PC-3 (cell line): Measurements from ENCODE around the gene PRICKLE4. TPM values are rescaled to one million over a fixed set of nuclear protein-coding genes. Genes with fewer than 3 reads are reported as not detected.
"Not testable (repeated sequence)": the region's sequence is repeated elsewhere in the genome, so short reads cannot be mapped to it uniquely, and the experiment has no call there.

Source experiments
- ATAC-seq: fragments of 200-7000 bp; cut with Tn5 transposase; 2 replicates; pipeline ENCODE4 v1.9.1; 2020; ENCODE audit warnings: mild to moderate bottlenecking, moderate library complexity
- BruUV-seq: library from RNA; stranded (reverse); fragments of 400-500 nt; replicated peaks from 2 replicates; lab custom pipeline; 2021; lab: Mats Ljungman, UMichigan
- CTCF ChIA-PET: fragments of 300-600 bp; sonication (Branson Sonifier 250); formaldehyde crosslinking; loops from one replicate; lab custom pipeline; 2022; ENCODE audit warnings: antibody characterized with exemption; lab: Charles Lee
- POLR2A ChIA-PET: fragments of 300-600 bp; sonication (Branson Sonifier 250); formaldehyde crosslinking; loops from one replicate; lab custom pipeline; 2022; ENCODE audit warnings: antibody characterized with exemption; ENCODE audit not compliant: unreplicated experiment; lab: Charles Lee
- DNase-seq: peaks from one replicate; pipeline ENCODE4 v3.0.0-alpha.2; 2015
- H2AFZ ChIP-seq: fragments of 300-600 bp; sonication (generic); 2 replicates; pipeline ENCODE4 v1.6.0; 2016; ENCODE audit warnings: antibody characterized with exemption, low read length
- H3F3A ChIP-seq: fragments of 300-600 bp; sonication (generic); one replicate; pipeline ENCODE4 v1.6.0; 2017; ENCODE audit warnings: antibody characterized with exemption, low read length, control low read depth, mild to moderate bottlenecking; ENCODE audit not compliant: unreplicated experiment
- H3K27ac ChIP-seq: fragments of 300-600 bp; sonication (generic); 2 replicates; pipeline ENCODE4 v1.5.1; 2016; ENCODE audit warnings: mild to moderate bottlenecking, low read length
- H3K27me3 ChIP-seq: fragments of 300-600 bp; sonication (generic); 2 replicates; pipeline ENCODE4 v1.6.1; 2016; ENCODE audit warnings: low read length, mixed read lengths
- H3K36me3 ChIP-seq: fragments of 300-600 bp; sonication (generic); 2 replicates; pipeline ENCODE4 v1.6.1; 2016; ENCODE audit warnings: low read depth, mixed run types, low read length, mixed read lengths
- H3K4me1 ChIP-seq: fragments of 300-600 bp; sonication (generic); 2 replicates; pipeline ENCODE4 v1.5.1; 2016; ENCODE audit warnings: low read length; ENCODE audit not compliant: insufficient read depth
- H3K4me2 ChIP-seq: fragments of 300-600 bp; sonication (generic); 2 replicates; pipeline ENCODE4 v1.6.0; 2016; ENCODE audit warnings: low read length
- H3K4me3 ChIP-seq: fragments of 300-600 bp; sonication (generic); 2 replicates; pipeline ENCODE4 v1.5.1; 2016; ENCODE audit warnings: mild to moderate bottlenecking, low read length, mixed read lengths
- H3K79me2 ChIP-seq: fragments of 300-600 bp; sonication (generic); 2 replicates; pipeline ENCODE4 v1.6.1; 2017; ENCODE audit warnings: low read length, mixed read lengths
- H3K9ac ChIP-seq: fragments of 300-600 bp; sonication (generic); 2 replicates; pipeline ENCODE4 v1.6.0; 2016; ENCODE audit warnings: mild to moderate bottlenecking, low read length
- H3K9me2 ChIP-seq: fragments of 300-600 bp; sonication (generic); replicated peaks from 2 replicates; pipeline ENCODE4 v1.6.1; 2016; ENCODE audit warnings: mixed run types, low read length, mixed read lengths
- H3K9me3 ChIP-seq: fragments of 300-600 bp; sonication (generic); 2 replicates; pipeline ENCODE4 v1.6.1; 2016; ENCODE audit warnings: low read length, mixed read lengths
- H4K20me1 ChIP-seq: fragments of 300-600 bp; sonication (generic); 2 replicates; pipeline ENCODE4 v1.6.1; 2016; ENCODE audit warnings: low read length, mixed read lengths
- CTCF ChIP-seq: fragments of 300-600 bp; sonication (generic); conservative IDR thresholded peaks from 2 replicates; pipeline ENCODE4 v1.5.1; 2017; ENCODE audit warnings: antibody characterized with exemption, low read depth, mild to moderate bottlenecking, low read length
- EZH2 ChIP-seq: fragments of 300-600 bp; sonication (generic); IDR thresholded peaks from one replicate; pipeline ENCODE4 v1.6.1; 2017; ENCODE audit warnings: antibody characterized with exemption, mild to moderate bottlenecking, low read length; ENCODE audit not compliant: unreplicated experiment
- EZH2phosphoT487 ChIP-seq: fragments of 300-600 bp; sonication (generic); IDR thresholded peaks from 2 replicates; pipeline ENCODE4 v1.6.1; 2018; ENCODE audit warnings: mild to moderate bottlenecking, antibody characterized with exemption, low read length, borderline replicate concordance
- intact Hi-C: fragments of 100-400 bp; cut with micrococcal nuclease; formaldehyde crosslinking; loops from 2 replicates; pipeline ENCODE4 v1.9.0; 2023
- total RNA-seq: library from RNA; depleted of rRNA; stranded (reverse); fragments of >200 nt; gene quantifications from 2 replicates; pipeline ENCODE4 v1.2.3, GENCODE V29; 2014

The PRICKLE4 gene
- total RNA-seq, 1 experiment from 2014 or later: 0.26 TPM

- BruUV-seq: no TSS peak
These were observed 21.3 kb upstream of the PRICKLE4 start for GRCh38 chr6:41759106-41759904.

GRCh38 chr6:41759905-41760579 is 20.5 kb upstream of the PRICKLE4 start:
- Histone ChIP-seq H2AFZ (no peak overlapping the region), H3K27ac (no peak overlapping the region), H3K4me2 (no peak overlapping the region), H4K20me1 (no peaks in the 10 kb centered on the region), H3K9me2 (no peaks in the 10 kb centered on the region), H3K4me3 (no peak overlapping the region), H3F3A (no peaks in the 10 kb centered on the region), H3K27me3 (no peaks in the 10 kb centered on the region), H3K79me2 (no peaks in the 10 kb centered on the region), H3K9ac (no peak overlapping the region), H3K4me1 (no peaks in the 10 kb centered on the region), H3K9me3 (no peaks in the 10 kb centered on the region), H3K36me3 (no peaks in the 10 kb centered on the region)
- intact Hi-C loops: no loop called here
- POLR2A ChIA-PET: no interaction called here
- TF ChIP-seq EZH2 (no peak), CTCF (no peak), EZH2phosphoT487 (no peak)
- CTCF ChIA-PET: no interaction called here
- no peak for DNase-seq
- BruUV-seq: no TSS peak
- ATAC-seq: no peak

More at GRCh38 chr6:41759106-41759904, 21.3 kb upstream of the PRICKLE4 start:
- no peaks in the 10 kb centered on the region for H3K9me2 ChIP-seq
- TF ChIP-seq EZH2 (no peak), EZH2phosphoT487 (no peak), CTCF (no peak)
- intact Hi-C loops: no loop called here
- no peak overlapping the region for H3K27ac ChIP-seq
- H3F3A ChIP-seq: no peaks in the 10 kb centered on the region
- H3K4me2 ChIP-seq: no peak overlapping the region
- no peaks in the 10 kb centered on the region for H3K9me3 ChIP-seq
- no peak overlapping the region for H2AFZ ChIP-seq
- ATAC-seq (no peak), DNase-seq (no peak)
- H3K4me3 ChIP-seq: no peak overlapping the region
- ChIA-PET CTCF (no interaction called here), POLR2A (no interaction called here)
- no peak overlapping the region for H3K9ac ChIP-seq
- H4K20me1 ChIP-seq: no peaks in the 10 kb centered on the region
- no peaks in the 10 kb centered on the region for H3K79me2 ChIP-seq
- no peaks in the 10 kb centered on the region for H3K27me3 ChIP-seq
- H3K36me3 ChIP-seq: no peaks in the 10 kb centered on the region
- no peaks in the 10 kb centered on the region for H3K4me1 ChIP-seq

- H3F3A ChIP-seq: no peaks in the 10 kb centered on the region
- no peaks in the 10 kb centered on the region for H3K9me2 ChIP-seq
- H3K36me3 ChIP-seq: no peaks in the 10 kb centered on the region
- TF ChIP-seq EZH2phosphoT487 (no peak), CTCF (no peak), EZH2 (no peak)
- no peak overlapping the region for H3K9ac ChIP-seq
- H3K4me2 ChIP-seq: no peak overlapping the region
- H4K20me1 ChIP-seq: no peaks in the 10 kb centered on the region
- H3K79me2 ChIP-seq: no peaks in the 10 kb centered on the region
- BruUV-seq: no TSS peak
- no peak overlapping the region for H3K4me3 ChIP-seq
- ChIA-PET POLR2A (no interaction called here), CTCF (no interaction called here)
- intact Hi-C loops: no loop called here
- H3K9me3 ChIP-seq: no peaks in the 10 kb centered on the region
- no peak for DNase-seq
- no peak for ATAC-seq
- peaks cover 16% of the 10 kb centered on the region for H3K4me1 ChIP-seq
- no peaks in the 10 kb centered on the region for H3K27me3 ChIP-seq
- no peak overlapping the region for H2AFZ ChIP-seq
- no peak overlapping the region for H3K27ac ChIP-seq
These were observed 17.1 kb upstream of the PRICKLE4 start for GRCh38 chr6:41763470-41763869.

GRCh38 chr6:41766043-41766664 is 14.4 kb upstream of the PRICKLE4 start:
- CTCF ChIA-PET, H3K79me2 ChIP-seq, ATAC-seq, intact Hi-C loops, H3K9ac ChIP-seq, H3K27ac ChIP-seq, H2AFZ ChIP-seq, H3K36me3 ChIP-seq, H3K9me3 ChIP-seq, H3K4me2 ChIP-seq, BruUV-seq, H4K20me1 ChIP-seq, H3K4me3 ChIP-seq, H3F3A ChIP-seq, H3K27me3 ChIP-seq, H3K9me2 ChIP-seq, POLR2A ChIA-PET, DNase-seq: not testable (repeated sequence)
- H3K4me1 ChIP-seq: peaks cover 16% of the 10 kb centered on the region
